ENCODE results near the gene RCVRN. TPM values are rescaled to one million over a fixed set of nuclear protein-coding genes. Genes with fewer than 3 reads are reported as not detected.

Gene RCVRN
- total and polyA plus RNA-seq, 3 donors from 2014 or later: 0.32 to 0.63 (median 0.50) TPM

DNA sequence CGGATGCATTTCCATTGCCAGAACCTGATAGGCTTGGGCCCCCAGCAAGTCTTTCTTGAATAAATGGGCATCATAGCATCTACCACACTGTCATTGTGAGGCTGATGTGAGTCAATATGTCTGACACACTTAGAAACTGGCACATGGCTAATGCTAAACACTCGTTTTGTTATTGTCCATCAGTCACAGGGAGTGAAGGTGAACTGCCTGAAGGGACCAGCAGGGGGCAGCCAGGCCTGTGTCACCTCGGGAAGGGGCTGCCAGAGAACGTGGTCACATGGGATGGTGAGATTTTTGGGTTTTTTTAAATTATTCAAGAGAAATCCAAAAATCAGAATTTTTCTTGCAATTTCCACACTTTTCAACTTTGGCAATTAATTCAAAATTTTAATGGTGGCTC, 831 bp upstream of the RCVRN start:
- Histone ChIP-seq H3K36me3 (ENCODE audit: low read depth, missing control alignments) (no peaks in the 10 kb centered on the region), H3K27ac (no peak overlapping the region), H3K4me3 (no peak overlapping the region), H3K9me3 (no peaks in the 10 kb centered on the region), H3K4me1 (no peaks in the 10 kb centered on the region), H3K27me3 (no peaks in the 10 kb centered on the region)
- WGBS, 2 donors: 27 to 36% methylated on average over 4 of the region's 4 CpGs
- TF ChIP-seq POLR2A (IDR thresholded peaks at IDR 0.05) (no peak), CTCF (IDR thresholded peaks at IDR 0.05) (peak; percentile 46 to 62 (median 50))
- peak; percentile 67 for DNase-seq
- intact Hi-C loops (cut with DNase I; ENCODE audit: low total_unique reads): no loop called here

GRCh38 chr17:9904277-9905077, 594 bp downstream of the RCVRN start:
- WGBS, 2 donors: 86% methylated on average over 25 to 35 of the region's 35 CpGs
- no peaks in the 10 kb centered on the region for H3K9me3 ChIP-seq
- DNase-seq: no peak
- H3K27ac ChIP-seq: no peak overlapping the region
- H3K36me3 ChIP-seq (ENCODE audit: low read depth, missing control alignments): no peaks in the 10 kb centered on the region
- H3K4me3 ChIP-seq: no peak overlapping the region
- intact Hi-C loops (cut with DNase I; ENCODE audit: low total_unique reads): no loop called here
- no peaks in the 10 kb centered on the region for H3K27me3 ChIP-seq
- TF ChIP-seq CTCF (IDR thresholded peaks at IDR 0.05) (no peak), POLR2A (IDR thresholded peaks at IDR 0.05) (no peak)
- H3K4me1 ChIP-seq: peaks cover 5% of the 10 kb centered on the region

GRCh38 chr17:9902120-9902519, 3.0 kb downstream of the RCVRN start:
- intact Hi-C loops (cut with DNase I; ENCODE audit: low total_unique reads): no loop called here
- Histone ChIP-seq H3K4me1 (peaks cover 8% of the 10 kb centered on the region), H3K4me3 (no peak overlapping the region), H3K27ac (no peak overlapping the region), H3K9me3 (no peaks in the 10 kb centered on the region), H3K36me3 (ENCODE audit: low read depth, missing control alignments) (no peaks in the 10 kb centered on the region), H3K27me3 (no peaks in the 10 kb centered on the region)
- TF ChIP-seq POLR2A (IDR thresholded peaks at IDR 0.05): no peak
- TF ChIP-seq CTCF (IDR thresholded peaks at IDR 0.05): no peak
- 37 to 38% methylated on average over 2 of the region's 2 CpGs for WGBS, 2 donors
- DNase-seq: no peak

GRCh38 chr17:9900784-9901183, 4.3 kb downstream of the RCVRN start:
- H3K36me3 ChIP-seq (ENCODE audit: low read depth, missing control alignments): no peaks in the 10 kb centered on the region
- no peak for TF ChIP-seq CTCF (IDR thresholded peaks at IDR 0.05)
- TF ChIP-seq POLR2A (IDR thresholded peaks at IDR 0.05): no peak
- H3K4me1 ChIP-seq: peaks cover 8% of the 10 kb centered on the region
- H3K4me3 ChIP-seq: no peak overlapping the region
- H3K27ac ChIP-seq: peak overlapping the region in 1 of 2 donors; percentile 34
- WGBS, 2 donors: 42 to 43% methylated on average over 8 of the region's 8 CpGs
- no peaks in the 10 kb centered on the region for H3K9me3 ChIP-seq
- H3K27me3 ChIP-seq: no peaks in the 10 kb centered on the region
- intact Hi-C loops (cut with DNase I; ENCODE audit: low total_unique reads): no loop called here
- no peak for DNase-seq

Measured in testis (tissue), 3 donors.